ENCODE results near the gene FAM163A.
"Not testable (repeated sequence)": the region's sequence is repeated elsewhere in the genome, so short reads cannot be mapped to it uniquely, and the experiment has no call there.

Gene FAM163A

DNA sequence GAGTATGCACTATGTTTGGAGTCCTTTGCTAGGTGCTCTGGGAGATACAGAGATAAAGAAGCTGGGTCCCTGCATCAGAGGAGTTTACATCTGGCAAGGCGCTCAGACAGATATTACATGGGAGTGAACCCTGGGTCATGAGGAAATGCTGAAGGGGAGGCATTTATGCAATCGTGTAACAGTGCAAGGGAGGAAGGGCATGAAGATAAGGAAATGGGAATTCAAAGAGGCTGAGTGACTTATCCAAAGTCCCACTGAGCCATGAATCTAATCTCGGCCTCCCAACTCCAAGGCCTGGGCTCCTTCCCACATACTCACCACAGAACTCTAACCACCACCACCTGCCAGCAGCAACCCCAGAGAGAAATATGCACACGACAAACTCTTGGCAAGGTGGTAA lies 51.6 kb downstream of the FAM163A start:
- DNase-seq: peak in 2 of 3 donors; percentile 7 to 10

DNA sequence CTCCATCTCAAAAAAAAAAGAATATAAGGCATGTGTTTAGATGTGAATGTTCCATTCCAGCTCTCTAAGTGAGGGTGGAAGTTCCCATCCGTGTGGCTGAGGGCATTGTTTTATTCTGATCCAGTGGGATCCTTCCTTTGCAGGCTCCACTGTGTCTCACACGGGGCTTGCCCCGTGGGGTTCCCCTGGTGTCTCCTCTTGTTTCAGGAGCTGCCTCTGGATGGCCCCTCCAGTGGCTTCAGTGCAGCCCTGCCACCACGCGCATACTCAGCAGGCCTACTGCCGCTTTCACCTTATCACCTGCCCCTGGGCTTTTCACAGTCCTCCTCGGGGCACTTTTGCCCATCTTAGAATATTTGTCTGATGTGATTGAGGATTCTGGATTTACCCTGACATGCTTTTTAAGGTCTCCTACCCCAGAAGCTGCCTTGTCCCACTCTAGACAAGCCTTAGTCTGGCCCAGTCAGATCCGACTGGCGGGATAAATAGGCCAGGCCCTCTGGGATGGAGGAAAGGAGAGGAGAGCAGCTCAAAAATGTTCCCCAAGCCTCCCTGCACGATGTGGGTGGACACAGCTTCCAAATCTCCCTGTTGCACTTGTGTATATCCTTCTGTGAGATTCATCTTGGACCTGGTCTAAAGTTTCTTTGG lies 55.2 kb downstream of the FAM163A start:
- DNase-seq: no peak

GRCh38 chr1:179798864-179799516 lies 55.9 kb downstream of the FAM163A start:
- DNase-seq: no peak

DNA sequence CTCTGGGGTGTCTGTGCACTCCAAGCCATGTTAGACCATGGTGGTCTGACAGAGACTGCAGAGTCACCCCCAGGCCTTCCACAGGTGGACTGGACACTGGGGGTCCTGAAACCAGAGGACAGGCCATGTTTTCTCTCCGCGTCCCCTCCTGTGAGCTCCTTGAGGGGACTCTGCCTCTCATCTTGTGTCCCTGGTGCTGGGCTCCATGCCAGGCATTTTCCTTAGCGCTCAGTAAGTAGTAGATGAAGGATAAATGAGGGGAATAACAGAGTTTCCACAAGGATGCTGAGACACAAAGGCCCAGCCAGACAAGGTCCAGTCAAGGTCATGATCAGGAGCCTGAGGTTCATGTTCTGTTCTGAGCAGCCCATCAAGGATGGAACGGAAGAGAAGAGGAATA lies 57.4 kb downstream of the FAM163A start:
- DNase-seq: no peak

GRCh38 chr1:179803104-179803503 lies 60.0 kb downstream of the FAM163A start:
- no peak for DNase-seq

GRCh38 chr1:179803918-179804317 lies 60.8 kb downstream of the FAM163A start:
- no peak for DNase-seq

GRCh38 chr1:179804417-179804816 lies 61.3 kb downstream of the FAM163A start:
- not testable (repeated sequence) for DNase-seq

DNA sequence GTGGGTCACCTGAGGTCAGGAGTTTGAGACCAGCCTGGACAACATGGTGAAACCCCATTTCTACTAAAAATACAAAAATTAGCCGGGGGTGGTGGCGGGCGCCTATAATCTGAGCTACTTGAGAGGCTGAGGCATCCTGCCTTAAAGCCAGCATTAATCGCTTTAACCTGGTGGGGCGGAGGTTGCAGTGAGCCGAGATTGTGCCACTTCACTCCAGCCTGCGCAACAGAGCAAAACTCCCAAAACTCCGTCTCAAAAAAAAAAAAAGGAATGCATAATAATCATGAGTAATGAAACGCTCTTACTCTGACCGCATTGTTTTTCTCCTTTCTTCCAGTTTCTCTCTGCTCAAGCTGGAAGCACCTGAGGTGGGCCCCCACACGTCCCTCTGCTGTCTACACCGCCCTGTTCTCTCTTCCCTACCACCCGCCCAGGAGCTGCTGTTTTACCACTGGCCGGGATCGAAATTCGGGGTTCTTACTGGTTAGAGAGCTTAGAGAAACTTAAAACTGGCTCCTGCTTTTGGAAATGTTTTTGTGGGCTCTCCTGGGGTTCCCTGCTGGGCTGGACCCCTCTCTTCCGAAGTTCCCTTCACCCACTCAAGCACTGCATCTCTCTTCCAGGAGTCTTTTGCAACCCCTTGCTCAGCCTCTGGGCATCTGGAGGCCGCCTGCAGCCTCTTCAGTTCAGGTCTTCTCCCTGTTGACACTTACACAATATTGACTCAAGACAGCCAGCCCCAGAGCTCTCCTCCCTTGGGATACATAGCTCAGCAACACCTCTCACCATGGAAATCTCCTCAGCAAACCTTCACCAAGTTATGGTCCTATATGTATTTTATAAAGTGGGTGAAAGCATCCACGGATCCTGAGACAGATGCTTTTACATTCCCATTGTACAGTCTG lies 62.5 kb downstream of the FAM163A start:
- no peak for DNase-seq

GRCh38 chr1:179806333-179806732 lies 63.2 kb downstream of the FAM163A start:
- DNase-seq: no peak

GRCh38 chr1:179807291-179807690 lies 64.2 kb downstream of the FAM163A start:
- DNase-seq: no peak

DNA sequence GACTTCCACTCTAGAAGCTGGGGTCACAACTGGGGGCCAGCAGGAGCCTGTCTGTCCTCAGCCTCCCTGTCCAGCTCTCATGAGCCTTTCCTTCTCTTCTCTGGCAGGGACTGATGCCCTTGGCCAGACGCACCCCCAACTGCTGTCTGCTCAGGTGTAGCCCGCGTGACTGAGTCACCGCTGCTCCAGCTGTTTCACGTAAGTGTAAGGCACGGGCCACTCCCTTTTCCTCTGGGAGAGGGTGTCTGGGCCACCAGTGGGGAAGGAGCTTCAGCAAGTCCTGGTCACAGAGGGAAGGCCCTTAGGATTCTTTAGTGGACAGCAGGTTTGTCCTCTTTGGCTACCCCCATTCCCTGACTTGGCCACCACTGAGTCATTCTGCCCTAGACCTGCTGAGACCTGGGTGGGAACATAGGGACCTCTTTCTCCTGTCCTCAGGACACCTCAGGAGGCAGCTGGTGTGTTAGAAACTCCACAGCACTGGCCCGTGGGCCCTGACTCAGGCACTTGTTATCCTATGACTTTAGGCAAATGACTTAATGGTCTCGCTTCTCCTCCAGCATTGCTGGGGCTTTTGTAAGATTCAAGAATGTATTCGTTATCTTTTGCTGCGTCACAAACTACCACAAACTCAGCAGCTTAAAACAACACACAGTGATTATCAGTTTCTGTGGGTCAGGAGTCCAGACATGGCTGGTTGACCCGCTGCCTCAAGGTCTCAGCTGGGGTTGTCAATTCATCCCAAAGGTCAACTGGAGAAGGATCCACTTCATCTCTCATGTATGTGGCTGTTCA lies 64.8 kb downstream of the FAM163A start:
- DNase-seq: no peak

GRCh38 chr1:179808503-179808902 lies 65.4 kb downstream of the FAM163A start:
- DNase-seq: no peak

- peak; percentile 75 to 82 (median 81) for DNase-seq
Observed at GRCh38 chr1:179809506-179810366, 66.6 kb downstream of the FAM163A start.

- DNase-seq: no peak
Observed at GRCh38 chr1:179810367-179810715, 67.2 kb downstream of the FAM163A start.

DNA sequence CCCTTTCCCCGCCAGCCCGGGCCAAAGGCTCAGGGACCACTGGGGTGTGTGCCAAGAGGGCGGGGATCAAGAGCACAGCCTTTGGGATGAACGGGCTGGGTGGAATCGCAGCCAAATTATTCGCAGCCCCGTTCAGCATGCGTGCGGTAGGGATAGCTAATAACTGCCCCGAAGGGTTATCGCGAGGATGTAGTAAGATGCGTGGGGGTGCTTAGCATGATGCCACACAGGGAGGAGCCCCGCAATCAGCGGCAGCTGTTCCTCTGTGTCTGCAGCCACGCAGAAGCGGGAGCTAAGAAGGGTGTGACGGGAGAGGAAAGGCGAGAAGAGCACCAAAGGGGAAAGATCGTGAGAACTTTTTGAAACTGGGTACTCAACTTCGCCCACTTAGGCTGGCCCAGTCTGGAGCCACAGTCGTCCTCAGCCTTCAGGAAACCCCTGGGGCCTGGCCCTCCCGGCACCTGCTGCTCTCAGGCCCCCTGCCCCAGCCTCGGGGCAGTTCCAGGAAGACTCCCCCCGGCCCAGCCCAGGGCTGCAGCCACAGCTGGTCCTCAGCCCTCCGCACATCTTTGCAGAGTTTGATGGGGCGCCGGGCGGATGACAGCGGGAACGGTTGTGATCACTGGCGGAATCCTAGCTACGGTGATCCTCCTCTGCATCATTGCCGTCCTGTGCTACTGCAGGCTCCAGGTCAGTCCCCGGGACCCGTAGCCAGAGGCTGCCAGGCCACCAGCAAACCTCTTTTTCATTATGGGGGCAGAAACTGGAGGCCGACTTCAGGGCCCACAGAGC lies 69.6 kb downstream of the FAM163A start:
- DNase-seq: no peak

DNA sequence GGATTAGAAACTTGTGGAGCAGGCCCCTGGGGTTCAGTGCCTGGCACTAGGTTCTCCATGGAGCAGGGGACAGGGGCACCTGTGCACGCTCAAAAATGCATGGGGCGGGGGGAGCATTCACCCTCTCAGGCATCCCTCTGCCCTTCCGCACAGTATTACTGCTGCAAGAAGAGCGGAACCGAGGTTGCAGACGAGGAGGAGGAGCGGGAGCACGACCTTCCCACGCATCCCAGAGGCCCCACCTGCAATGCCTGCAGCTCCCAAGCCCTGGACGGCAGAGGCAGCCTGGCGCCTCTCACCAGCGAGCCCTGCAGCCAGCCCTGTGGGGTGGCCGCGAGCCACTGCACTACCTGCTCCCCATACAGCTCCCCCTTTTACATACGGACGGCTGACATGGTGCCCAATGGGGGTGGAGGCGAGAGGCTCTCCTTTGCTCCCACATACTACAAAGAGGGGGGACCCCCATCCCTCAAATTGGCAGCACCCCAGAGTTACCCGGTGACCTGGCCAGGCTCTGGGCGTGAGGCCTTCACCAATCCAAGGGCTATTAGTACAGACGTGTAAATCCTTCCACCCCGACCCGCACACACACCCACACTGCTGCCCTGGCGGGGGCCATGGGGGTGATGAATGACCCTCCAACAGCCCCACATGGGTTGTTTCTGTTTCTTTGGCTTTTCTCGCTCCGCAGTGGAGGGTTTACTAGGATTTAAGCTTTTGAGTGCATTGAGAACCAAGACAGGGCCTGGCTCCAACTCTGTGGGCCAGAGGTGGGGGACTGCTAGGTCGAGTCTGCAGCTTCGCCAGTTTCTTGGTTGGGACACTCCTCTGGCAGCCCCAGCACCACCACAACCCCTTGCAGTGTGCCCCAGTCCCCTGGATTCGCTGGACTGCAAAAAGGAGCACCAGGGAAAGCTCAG lies 70.8 kb downstream of the FAM163A start:
- no peak for DNase-seq

GRCh38 chr1:179814546-179814838 lies 71.4 kb downstream of the FAM163A start:
- DNase-seq: no peak

GRCh38 chr1:179815641-179816040 lies 72.5 kb downstream of the FAM163A start:
- DNase-seq: no peak

DNA sequence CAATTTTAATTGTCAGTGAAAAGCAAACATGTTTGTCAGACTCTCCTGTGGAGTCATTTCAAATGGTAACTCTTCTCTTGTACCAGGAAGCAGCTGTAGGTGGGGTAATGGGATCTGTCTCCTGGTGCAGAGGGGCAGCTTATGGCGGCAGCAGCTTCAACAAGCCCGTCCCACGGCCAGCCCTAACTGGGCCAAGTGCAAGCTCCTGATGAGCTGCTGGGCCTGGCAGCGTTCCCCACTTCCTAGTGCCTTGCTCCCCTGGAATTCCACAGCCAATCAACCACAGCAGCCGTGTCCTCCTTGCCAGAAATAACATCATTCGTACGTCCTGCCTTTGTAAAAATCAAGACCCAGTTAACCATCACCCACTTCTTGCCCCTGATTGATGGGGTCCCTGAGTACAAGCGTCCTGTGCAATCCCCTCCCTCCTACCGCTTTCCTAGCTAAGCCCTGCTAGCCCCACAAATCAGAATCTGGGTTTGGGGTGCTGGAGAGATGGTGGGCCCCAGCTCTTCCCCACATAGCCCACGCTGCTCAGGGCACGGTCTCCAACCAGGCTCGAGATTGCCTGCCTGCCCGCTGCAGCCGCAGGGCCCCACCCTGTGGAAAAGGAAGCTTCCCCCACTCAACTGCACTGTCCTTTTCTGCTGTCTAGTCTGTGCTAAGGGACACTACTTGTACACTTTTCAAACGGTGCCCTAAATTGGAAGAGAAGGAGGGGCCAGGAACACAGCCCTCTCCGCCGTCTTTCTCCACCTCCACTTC lies 73.3 kb downstream of the FAM163A start:
- no peak for DNase-seq

All from suppressor macrophage treated with lipopolysaccharide for 1 hour (primary cell).